ENCODE results near the gene MCHR2. TPM values are rescaled to one million over a fixed set of nuclear protein-coding genes. Genes with fewer than 3 reads are reported as not detected.

The MCHR2 gene
- total and polyA plus RNA-seq, 10 of the 15 experiments (the other 5 are each of a cell fraction or from before 2014, with no cell fraction given): not detected

DNA sequence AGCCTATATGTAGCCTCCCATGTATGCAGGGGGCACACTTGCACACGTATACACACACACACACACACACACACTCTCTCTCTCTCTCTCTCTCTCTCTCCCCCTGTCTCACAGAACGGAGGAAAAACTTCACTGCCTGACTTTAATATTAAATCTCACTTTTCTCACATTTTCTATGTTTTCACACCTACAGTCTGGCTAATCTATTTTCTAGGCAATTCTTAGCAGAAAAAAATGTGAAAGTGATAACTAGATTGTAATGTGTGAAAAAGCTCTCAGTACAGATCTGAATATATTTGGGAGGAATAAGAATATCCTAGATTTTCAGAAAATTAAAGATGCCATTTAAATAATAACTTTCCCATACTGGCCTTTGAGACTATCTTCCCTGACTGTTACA, 120.9 kb downstream of the MCHR2 start (continued):
- no peak for TF ChIP-seq E2F8 (IDR thresholded peaks at IDR 0.05; ENCODE audit: low read depth, partially characterized antibody)
- TF ChIP-seq MTA3 (IDR thresholded peaks at IDR 0.05; ENCODE audit: borderline replicate concordance, low read length): no peak
- no peak for TF ChIP-seq ESRRA (IDR thresholded peaks at IDR 0.05; ENCODE audit: low read length)
- no peak for TF ChIP-seq STAT3 (IDR thresholded peaks at IDR 0.05; ENCODE audit: low read depth, low read length)
- TF ChIP-seq, protein P1, sequence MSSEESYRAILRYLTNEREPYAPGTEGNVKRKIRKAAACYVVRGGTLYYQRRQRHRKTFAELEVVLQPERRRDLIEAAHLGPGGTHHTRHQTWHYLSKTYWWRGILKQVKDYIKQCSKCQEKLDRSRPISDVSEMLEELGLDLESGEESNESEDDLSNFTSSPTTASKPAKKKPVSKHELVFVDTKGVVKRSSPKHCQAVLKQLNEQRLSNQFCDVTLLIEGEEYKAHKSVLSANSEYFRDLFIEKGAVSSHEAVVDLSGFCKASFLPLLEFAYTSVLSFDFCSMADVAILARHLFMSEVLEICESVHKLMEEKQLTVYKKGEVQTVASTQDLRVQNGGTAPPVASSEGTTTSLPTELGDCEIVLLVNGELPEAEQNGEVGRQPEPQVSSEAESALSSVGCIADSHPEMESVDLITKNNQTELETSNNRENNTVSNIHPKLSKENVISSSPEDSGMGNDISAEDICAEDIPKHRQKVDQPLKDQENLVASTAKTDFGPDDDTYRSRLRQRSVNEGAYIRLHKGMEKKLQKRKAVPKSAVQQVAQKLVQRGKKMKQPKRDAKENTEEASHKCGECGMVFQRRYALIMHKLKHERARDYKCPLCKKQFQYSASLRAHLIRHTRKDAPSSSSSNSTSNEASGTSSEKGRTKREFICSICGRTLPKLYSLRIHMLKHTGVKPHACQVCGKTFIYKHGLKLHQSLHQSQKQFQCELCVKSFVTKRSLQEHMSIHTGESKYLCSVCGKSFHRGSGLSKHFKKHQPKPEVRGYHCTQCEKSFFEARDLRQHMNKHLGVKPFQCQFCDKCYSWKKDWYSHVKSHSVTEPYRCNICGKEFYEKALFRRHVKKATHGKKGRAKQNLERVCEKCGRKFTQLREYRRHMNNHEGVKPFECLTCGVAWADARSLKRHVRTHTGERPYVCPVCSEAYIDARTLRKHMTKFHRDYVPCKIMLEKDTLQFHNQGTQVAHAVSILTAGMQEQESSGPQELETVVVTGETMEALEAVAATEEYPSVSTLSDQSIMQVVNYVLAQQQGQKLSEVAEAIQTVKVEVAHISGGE (CRISPR knock-in tag; IDR thresholded peaks at IDR 0.05): no peak

- no peak for ATAC-seq
- DNase-seq (ENCODE audit: low read depth, low spot score): no peak
- intact Hi-C loops (cut with micrococcal nuclease; ENCODE audit: unreplicated experiment): no loop called here
- RAD21 ChIA-PET (ENCODE audit: unreplicated experiment): interaction anchor here (1.4 kb wide), 1 partner anchor 34 kb away, joined by 4 read pairs; no protein-coding TSS in a partner anchor
- CTCF ChIA-PET: interaction anchor here (1.1 kb wide), 1 partner anchor 35 kb away, joined by 3 read pairs; no protein-coding TSS in a partner anchor
- Histone ChIP-seq H3K9ac (ENCODE audit: control insufficient read depth, insufficient read depth, low read length) (no peak overlapping the region), H3K9me3 (replicated peaks; ENCODE audit: control insufficient read depth, insufficient read depth, low read length) (no peaks in the 10 kb centered on the region), H3K27ac (ENCODE audit: control insufficient read depth, insufficient read depth) (no peak overlapping the region), H4K20me1 (ENCODE audit: control insufficient read depth, insufficient read depth) (no peaks in the 10 kb centered on the region), H3K4me3 (no peak overlapping the region), H3K4me1 (ENCODE audit: control insufficient read depth, insufficient read depth, low read length) (no peaks in the 10 kb centered on the region), H3K4me2 (ENCODE audit: control insufficient read depth, insufficient read depth) (no peak overlapping the region), H3K36me3 (ENCODE audit: control insufficient read depth in 2 of 2, insufficient read depth in 2 of 2, low read length in 1 of 2) (no peaks in the 10 kb centered on the region), H3K27me3 (replicated peaks in 1 of 2; ENCODE audit: control insufficient read depth in 2 of 2, insufficient read depth in 2 of 2, low read length in 1 of 2) (no peaks in the 10 kb centered on the region; a peak in 1 of 4 replicates), H2AFZ (ENCODE audit: control insufficient read depth, low read depth, low read length) (no peak overlapping the region), H3K79me2 (ENCODE audit: control insufficient read depth, insufficient read depth, low read length) (no peaks in the 10 kb centered on the region)
- no TSS peak for BruUV-seq (replicated peaks)
- TF ChIP-seq BHLHE40 (IDR thresholded peaks at IDR 0.05; ENCODE audit: borderline replicate concordance in 1 of 2, low read depth in 2 of 2, low read length in 1 of 2): no peak
- WGBS (ENCODE audit: insufficient coverage, insufficient replicate concordance, low lambda C conversion rate, missing lambda C conversion rate): 0% methylated on average over 3 of the region's 3 CpGs
- in situ Hi-C loops (cut with MboI): no loop called here
- SMC1A ChIA-PET (ENCODE audit: uncharacterized antibody, unreplicated experiment): no interaction called here
- no peak for FAIRE-seq
- POLR2A ChIA-PET: no interaction called here
Measured at GRCh38 chr6:99871641-99872040, 122.4 kb downstream of the MCHR2 start.
